NCI-H187 (cell line): Measurements from ENCODE around the gene QSOX1.
"Not testable (repeated sequence)": the region's sequence is repeated elsewhere in the genome, so short reads cannot be mapped to it uniquely, and the experiment has no call there.

Experiments
- DNase-seq, 2 experiments: peaks; one replicate each; lab custom pipeline; 2025; lab: John Stamatoyannopoulos, UW

The QSOX1 gene

GRCh38 chr1:180188684-180189175 is 34.1 kb downstream of the QSOX1 start:
- DNase-seq = no peak

GRCh38 chr1:180190091-180190490 is 35.4 kb downstream of the QSOX1 start:
- no peak for DNase-seq

- DNase-seq = no peak
These were observed 37.5 kb downstream of the QSOX1 start for GRCh38 chr1:180192172-180192571.

GRCh38 chr1:180193141-180194047 is 38.7 kb downstream of the QSOX1 start:
- DNase-seq = no peak

GRCh38 chr1:180194048-180194425 is 39.4 kb downstream of the QSOX1 start:
- no peak for DNase-seq

GRCh38 chr1:180194546-180195207 is 40.0 kb downstream of the QSOX1 start:
- DNase-seq = peak in 1 of 2 experiments; percentile 38

GRCh38 chr1:180195401-180195800 is 40.7 kb downstream of the QSOX1 start:
- DNase-seq = no peak

GRCh38 chr1:180195916-180196315 is 41.2 kb downstream of the QSOX1 start:
- DNase-seq = no peak

GRCh38 chr1:180196436-180197003 is 41.9 kb downstream of the QSOX1 start:
- no peak for DNase-seq

- DNase-seq = no peak
These were observed 42.6 kb downstream of the QSOX1 start for GRCh38 chr1:180197231-180197630.

- DNase-seq = no peak
These were observed 43.5 kb downstream of the QSOX1 start for GRCh38 chr1:180198196-180198595.

GRCh38 chr1:180198611-180199010 is 43.9 kb downstream of the QSOX1 start:
- no peak for DNase-seq

- DNase-seq = no peak
These were observed 44.3 kb downstream of the QSOX1 start for GRCh38 chr1:180199018-180199417.

- DNase-seq = no peak
These were observed 47.0 kb downstream of the QSOX1 start for GRCh38 chr1:180201451-180202200.

- DNase-seq = not testable (repeated sequence)
These were observed 47.9 kb downstream of the QSOX1 start for GRCh38 chr1:180202588-180202987.

GRCh38 chr1:180204231-180204630 is 49.6 kb downstream of the QSOX1 start:
- DNase-seq = no peak

- no peak for DNase-seq
These were observed 51.9 kb downstream of the QSOX1 start for GRCh38 chr1:180206581-180206980.

GRCh38 chr1:180208264-180208663 is 53.6 kb downstream of the QSOX1 start:
- DNase-seq = no peak

GRCh38 chr1:180210008-180210620 is 55.4 kb downstream of the QSOX1 start:
- DNase-seq = no peak

GRCh38 chr1:180211156-180211859 is 56.6 kb downstream of the QSOX1 start:
- no peak for DNase-seq

GRCh38 chr1:180211860-180212229 is 57.2 kb downstream of the QSOX1 start:
- DNase-seq = no peak
